Measurements from ENCODE around the gene DHX36.

GRCh38 chr3:154244644-154245043 lies 79.6 kb downstream of the DHX36 start:
- TF ChIP-seq CTCF (IDR thresholded peaks at IDR 0.05): no peak
- no peak for TF ChIP-seq POLR2A (IDR thresholded peaks at IDR 0.05)
- no peak for TF ChIP-seq EP300 (IDR thresholded peaks at IDR 0.05)
